A673 (cell line): Measurements from ENCODE around the gene TNFSF13. TPM values are rescaled to one million over a fixed set of nuclear protein-coding genes. Genes with fewer than 3 reads are reported as not detected.

ENCODE experiments used
- BruUV-seq: library from RNA; stranded (reverse); fragments of 400-500 nt; replicated peaks from 2 replicates; lab custom pipeline; 2021; lab: Mats Ljungman, UMichigan
- CTCF ChIA-PET: fragments of 300-600 bp; sonication (Branson Sonifier 250); formaldehyde crosslinking; loops from one replicate; lab custom pipeline; 2022; ENCODE audit warnings: antibody characterized with exemption; lab: Charles Lee
- POLR2A ChIA-PET: fragments of 300-600 bp; sonication (Branson Sonifier 250); formaldehyde crosslinking; loops from one replicate; lab custom pipeline; 2022; ENCODE audit warnings: antibody characterized with exemption; ENCODE audit not compliant: low non-redundant PET; lab: Charles Lee
- DNase-seq: peaks from one replicate; pipeline ENCODE4 v3.0.0-alpha.2; 2015; ENCODE audit warnings: low spot score
- H3K27ac ChIP-seq: fragments of 200-600 bp; sonication (generic); 2 replicates; pipeline ENCODE4 v1.5.1; 2016; ENCODE audit warnings: mixed run types, low read depth, mild to moderate bottlenecking, mixed read lengths, antibody characterized with exemption, low read length; ENCODE audit not compliant: poor library complexity, severe bottlenecking
- H3K27me3 ChIP-seq: fragments of 200-600 bp; sonication (generic); replicated peaks from 2 replicates; pipeline ENCODE4 v1.6.1; 2017; ENCODE audit warnings: mixed run types, low read depth, mild to moderate bottlenecking, mixed read lengths, antibody characterized with exemption, low read length; ENCODE audit not compliant: insufficient read depth, poor library complexity
- H3K36me3 ChIP-seq: fragments of 200-600 bp; sonication (generic); 2 replicates; pipeline ENCODE4 v1.6.1; 2016; ENCODE audit warnings: mixed run types, mild to moderate bottlenecking, mixed read lengths, antibody characterized with exemption, low read length; ENCODE audit not compliant: insufficient read depth, poor library complexity, severe bottlenecking
- H3K4me1 ChIP-seq: fragments of 200-600 bp; sonication (generic); 2 replicates; pipeline ENCODE4 v1.6.1; 2017; ENCODE audit warnings: mixed run types, mild to moderate bottlenecking, mixed read lengths, antibody characterized with exemption, low read length; ENCODE audit not compliant: insufficient read depth, poor library complexity, severe bottlenecking
- H3K4me3 ChIP-seq: fragments of 200-600 bp; sonication (generic); 2 replicates; pipeline ENCODE4 v1.5.1; 2016; ENCODE audit warnings: low read depth, mixed run types, mild to moderate bottlenecking, mixed read lengths, low read length; ENCODE audit not compliant: poor library complexity, severe bottlenecking
- H3K9me3 ChIP-seq: fragments of 200-600 bp; sonication (generic); 2 replicates; pipeline ENCODE4 v1.6.1; 2016; ENCODE audit warnings: mixed run types, low read depth, mild to moderate bottlenecking, mixed read lengths, antibody characterized with exemption, low read length; ENCODE audit not compliant: poor library complexity, severe bottlenecking
- EZH2 ChIP-seq: fragments of 200-600 bp; sonication (generic); IDR thresholded peaks from 2 replicates; pipeline ENCODE4 v1.6.1; 2017; ENCODE audit warnings: borderline replicate concordance, low read depth, mild to moderate bottlenecking, mixed read lengths, antibody characterized with exemption, low read length; ENCODE audit not compliant: poor library complexity, severe bottlenecking
- intact Hi-C: fragments of 100-400 bp; cut with micrococcal nuclease; formaldehyde crosslinking; loops from one replicate; pipeline ENCODE4 v1.10.0; 2022; ENCODE audit not compliant: unreplicated experiment
- total RNA-seq: library from RNA; stranded (reverse); gene quantifications from 2 replicates; pipeline ENCODE4 v1.2.3, GENCODE V29; 2021
- TF ChIP-seq, protein P1 (sequence below): fragments of 300-800, 200-600 bp; sonication (generic); conservative IDR thresholded peaks from 2 replicates; pipeline ENCODE4 v1.5.1; 2017; ENCODE audit warnings: low read depth, mild to moderate bottlenecking, antibody characterized with exemption, low read length, moderate library complexity, mixed read lengths

The TNFSF13 gene
- total RNA-seq, 1 experiment from 2014 or later: 0.69 TPM

DNA sequence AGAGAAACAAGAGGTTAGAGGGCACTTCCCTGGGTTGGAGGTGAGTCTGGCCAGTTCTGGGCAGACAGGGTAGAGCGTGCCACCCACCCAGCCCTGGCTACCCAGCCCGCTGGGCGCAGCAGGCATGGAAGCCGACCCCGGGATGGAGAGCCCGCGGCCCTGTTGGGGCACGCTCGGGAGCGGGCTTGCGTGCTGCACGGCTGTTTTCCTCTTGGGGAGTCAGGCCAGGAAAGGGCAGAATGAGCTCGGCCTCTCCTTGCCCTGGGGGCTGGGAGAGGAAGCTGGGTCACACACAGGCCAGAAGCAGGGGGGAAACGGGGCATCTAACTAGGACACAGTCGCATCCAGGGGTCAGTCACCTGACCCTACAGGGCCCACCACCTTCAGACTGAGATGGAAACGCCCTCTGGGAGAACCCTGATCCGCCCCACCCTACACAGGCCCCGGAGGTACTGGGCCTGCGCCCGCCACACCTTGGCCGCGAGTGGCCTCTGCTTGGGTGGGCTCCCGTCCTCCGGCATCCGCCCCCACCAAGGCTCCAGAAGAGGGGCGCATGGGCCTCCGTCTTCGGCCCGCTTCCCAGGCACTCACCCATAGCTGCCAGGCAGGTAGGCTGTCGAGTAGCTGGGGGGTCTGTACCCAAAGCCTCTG is 30.1 kb downstream of the TNFSF13 start:
- ChIA-PET CTCF (interaction anchor here (0.6 to 1.2 kb wide), 7 partner anchors 9 to 543 kb away, joined by 4 to 9 read pairs (median 4); partner anchors contain the start of genes CD68, FXR2, TP53 and WRAP53), POLR2A (interaction anchor here (0.5 kb wide), 1 partner anchor 105 kb away, joined by 3 read pairs; the partner anchor contains the start of gene POLR2A)
- H3K9me3 ChIP-seq: no peaks in the 10 kb centered on the region
- H3K27ac ChIP-seq: peak overlapping the region; percentile 48
- intact Hi-C loops: no loop called here
- no peak overlapping the region for H3K4me3 ChIP-seq
- no peaks in the 10 kb centered on the region for H3K27me3 ChIP-seq
- no peak for TF ChIP-seq EZH2
- TF ChIP-seq, protein P1, sequence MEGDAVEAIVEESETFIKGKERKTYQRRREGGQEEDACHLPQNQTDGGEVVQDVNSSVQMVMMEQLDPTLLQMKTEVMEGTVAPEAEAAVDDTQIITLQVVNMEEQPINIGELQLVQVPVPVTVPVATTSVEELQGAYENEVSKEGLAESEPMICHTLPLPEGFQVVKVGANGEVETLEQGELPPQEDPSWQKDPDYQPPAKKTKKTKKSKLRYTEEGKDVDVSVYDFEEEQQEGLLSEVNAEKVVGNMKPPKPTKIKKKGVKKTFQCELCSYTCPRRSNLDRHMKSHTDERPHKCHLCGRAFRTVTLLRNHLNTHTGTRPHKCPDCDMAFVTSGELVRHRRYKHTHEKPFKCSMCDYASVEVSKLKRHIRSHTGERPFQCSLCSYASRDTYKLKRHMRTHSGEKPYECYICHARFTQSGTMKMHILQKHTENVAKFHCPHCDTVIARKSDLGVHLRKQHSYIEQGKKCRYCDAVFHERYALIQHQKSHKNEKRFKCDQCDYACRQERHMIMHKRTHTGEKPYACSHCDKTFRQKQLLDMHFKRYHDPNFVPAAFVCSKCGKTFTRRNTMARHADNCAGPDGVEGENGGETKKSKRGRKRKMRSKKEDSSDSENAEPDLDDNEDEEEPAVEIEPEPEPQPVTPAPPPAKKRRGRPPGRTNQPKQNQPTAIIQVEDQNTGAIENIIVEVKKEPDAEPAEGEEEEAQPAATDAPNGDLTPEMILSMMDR: no peak
- peaks cover 65% of the 10 kb centered on the region for H3K36me3 ChIP-seq
- no peak for DNase-seq
- BruUV-seq: no TSS peak
- peaks cover 10% of the 10 kb centered on the region for H3K4me1 ChIP-seq

DNA sequence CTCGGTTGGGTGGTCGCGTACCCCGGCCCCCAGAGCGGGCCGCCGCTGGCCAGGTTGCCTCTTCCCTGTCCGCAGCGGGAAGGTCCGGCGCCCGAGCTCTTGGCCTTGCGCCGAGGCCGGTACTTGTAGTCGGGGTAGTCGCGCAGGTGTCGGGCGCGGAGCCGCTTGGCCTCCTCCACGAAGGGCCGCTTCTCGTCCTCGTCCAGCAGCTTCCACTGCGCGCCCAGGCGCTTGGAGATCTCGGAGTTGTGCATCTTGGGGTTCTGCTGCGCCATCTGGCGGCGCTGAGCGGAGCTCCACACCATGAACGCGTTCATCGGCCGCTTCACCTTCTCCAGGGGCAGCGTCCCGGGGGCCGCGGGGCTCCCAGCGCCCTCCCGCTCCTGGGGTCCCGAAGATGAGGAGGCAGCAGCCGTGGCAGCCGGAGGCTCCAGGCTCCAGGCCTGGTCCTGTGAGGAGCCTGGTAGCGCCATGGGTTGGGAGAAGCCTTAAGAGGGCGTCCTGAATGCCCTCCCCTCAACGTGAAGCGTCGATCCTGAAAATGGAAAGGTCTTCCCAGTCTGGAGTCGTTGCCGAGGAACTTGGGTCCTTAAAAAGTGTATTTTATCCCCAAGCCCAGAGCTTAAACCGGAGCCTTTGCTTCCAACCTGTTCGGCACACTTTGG is 30.8 kb downstream of the TNFSF13 start:
- Histone ChIP-seq H3K36me3 (peaks cover 72% of the 10 kb centered on the region), H3K9me3 (no peaks in the 10 kb centered on the region), H3K4me3 (no peak overlapping the region), H3K27ac (peak overlapping the region; percentile 48), H3K4me1 (peaks cover 10% of the 10 kb centered on the region), H3K27me3 (no peaks in the 10 kb centered on the region)
- ChIA-PET CTCF (interaction anchor here (0.6 to 1.2 kb wide), 8 partner anchors 9 to 544 kb away, joined by 3 to 9 read pairs (median 4); partner anchors contain the start of genes CD68, FXR2, TP53 and WRAP53), POLR2A (interaction anchor here (0.5 to 1.7 kb wide), 2 partner anchors 99 to 105 kb away, joined by 3 read pairs; partner anchors contain the start of genes POLR2A and WRAP53)
- TF ChIP-seq EZH2: no peak
- TF ChIP-seq, protein P1: peak; percentile 94
- DNase-seq: peak; percentile 90
- intact Hi-C loops: no loop called here
- BruUV-seq: no TSS peak

DNA sequence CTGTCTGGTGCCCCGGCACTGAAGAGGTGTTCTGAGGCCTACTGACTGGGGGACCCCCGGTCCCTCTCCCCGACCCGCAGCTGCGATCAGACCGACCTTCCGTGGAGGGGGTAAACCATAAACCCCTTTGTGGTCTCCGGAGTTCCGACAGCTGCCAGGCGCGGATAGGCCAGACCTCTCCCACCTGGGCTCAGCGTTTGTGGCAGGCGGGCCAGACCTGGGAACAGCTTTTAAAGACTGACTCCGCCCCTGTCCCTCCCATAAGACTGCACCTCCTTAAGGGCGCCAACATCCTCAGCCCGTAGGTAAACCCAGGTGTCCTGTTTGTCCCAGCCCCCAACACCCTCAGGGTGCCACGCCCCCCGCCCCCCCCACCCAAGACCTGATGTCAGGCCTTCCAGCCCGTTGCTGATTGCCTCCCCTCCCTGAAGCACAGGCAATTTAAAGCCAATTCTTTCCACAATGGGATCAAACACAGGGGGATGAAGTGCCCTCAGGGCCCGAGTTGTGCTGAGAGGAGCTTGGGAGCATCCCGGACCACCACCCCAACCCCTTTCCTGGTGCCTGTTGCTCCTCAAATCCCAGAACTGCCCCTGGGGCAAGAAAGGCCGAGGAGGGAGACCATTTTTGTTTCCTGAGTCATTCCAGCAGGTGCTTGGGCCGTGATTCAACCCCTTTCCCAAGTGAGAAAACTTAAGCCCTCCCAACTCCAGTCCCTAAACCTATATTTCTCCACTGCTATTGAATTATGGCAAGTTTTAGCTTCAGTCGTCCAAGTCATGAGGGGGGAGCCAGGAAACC is 31.5 kb downstream of the TNFSF13 start, which contains the start of gene SOX15:
TSS of gene SOX15 (minus strand) at position 204 of the 801 bp plus-strand sequence. CDS start 418 bp downstream, outside the sequence.
- peaks cover 6% of the 10 kb centered on the region for H3K4me1 ChIP-seq
- H3K4me3 ChIP-seq: no peak within 1 kb of the TSS
- intact Hi-C loops: no loop called here
- CTCF ChIA-PET: interaction anchor here (1.1 to 1.2 kb wide), 3 partner anchors 10 to 97 kb away, joined by 6 to 9 read pairs (median 7); partner anchors contain the start of genes CD68, TP53 and WRAP53
- POLR2A ChIA-PET: interaction anchor here (1.7 kb wide), 1 partner anchor 98 kb away, joined by 3 read pairs; the partner anchor contains the start of gene WRAP53
- H3K9me3 ChIP-seq: no peaks in the 10 kb centered on the region
- BruUV-seq: no TSS peak
- H3K27ac ChIP-seq: peak within 1 kb of the TSS; percentile 60
- H3K27me3 ChIP-seq: no peaks in the 10 kb centered on the region
- TF ChIP-seq EZH2: no peak
- TF ChIP-seq, protein P1: no peak
- no peak for DNase-seq
- H3K36me3 ChIP-seq: peaks cover 79% of the 10 kb centered on the region
